HG02885 (cell line): Measurements from ENCODE around the gene PBX4.
A peak's percentile ranks its signal among the peaks of the same experiment; 100 is the strongest.

Experiments
- ATAC-seq: cut with Tn5 transposase; IDR thresholded peaks from one replicate; pipeline ENCODE4 v1.9.1; 2021; ENCODE audit warnings: mild to moderate bottlenecking; ENCODE audit not compliant: unreplicated experiment, poor library complexity

Gene PBX4

GRCh38 chr19:19595171-19595701, 23.3 kb downstream of the PBX4 start:
- ATAC-seq, result no peak

GRCh38 chr19:19594381-19594780, 24.1 kb downstream of the PBX4 start:
- ATAC-seq, result no peak

- no peak for ATAC-seq
Observed at GRCh38 chr19:19592690-19593089, 25.8 kb downstream of the PBX4 start.

GRCh38 chr19:19591133-19591825, 27.2 kb downstream of the PBX4 start:
- peak; percentile 77 for ATAC-seq

GRCh38 chr19:19588546-19588945, 29.9 kb downstream of the PBX4 start:
- no peak for ATAC-seq

GRCh38 chr19:19587771-19588170, 30.7 kb downstream of the PBX4 start:
- no peak for ATAC-seq

GRCh38 chr19:19584356-19584755, 34.1 kb downstream of the PBX4 start:
- no peak for ATAC-seq

GRCh38 chr19:19582471-19582870, 36.0 kb downstream of the PBX4 start:
- ATAC-seq, result no peak

GRCh38 chr19:19581391-19581790, 37.1 kb downstream of the PBX4 start:
- ATAC-seq, result no peak

- ATAC-seq, result no peak
Observed at GRCh38 chr19:19580418-19580817, 38.1 kb downstream of the PBX4 start.

- ATAC-seq, result no peak
Observed at GRCh38 chr19:19579533-19580361, 38.7 kb downstream of the PBX4 start.

GRCh38 chr19:19578252-19578651, 40.2 kb downstream of the PBX4 start:
- ATAC-seq, result no peak

- no peak for ATAC-seq
Observed at GRCh38 chr19:19575411-19575810, 43.1 kb downstream of the PBX4 start.

GRCh38 chr19:19571071-19571786, 47.3 kb downstream of the PBX4 start:
- no peak for ATAC-seq

GRCh38 chr19:19570571-19570970, 47.9 kb downstream of the PBX4 start:
- ATAC-seq, result no peak

GRCh38 chr19:19568802-19569756, 49.4 kb downstream of the PBX4 start:
- no peak for ATAC-seq

GRCh38 chr19:19567391-19567790, 51.1 kb downstream of the PBX4 start:
- no peak for ATAC-seq

GRCh38 chr19:19566306-19566705, 52.2 kb downstream of the PBX4 start:
- ATAC-seq, result no peak

GRCh38 chr19:19563348-19563848, 55.1 kb downstream of the PBX4 start:
- no peak for ATAC-seq
